BJ (cell line): Measurements from ENCODE around the gene C12orf57. TPM values are rescaled to one million over a fixed set of nuclear protein-coding genes. Genes with fewer than 3 reads are reported as not detected.

Source experiments
- CTCF ChIA-PET: fragments of 350-600 bp; formaldehyde crosslinking; extraction: SDS; loops from one replicate; lab custom pipeline; 2021; ENCODE audit warnings: antibody characterized with exemption, inconsistent platforms; lab: Yijun Ruan, JAX
- POLR2A ChIA-PET: fragments of 300-600 bp; sonication (Branson Sonifier 250); formaldehyde crosslinking; extraction: SDS; loops from one replicate; lab custom pipeline; 2021; ENCODE audit warnings: antibody characterized with exemption; lab: Charles Lee
- DNase-seq: peaks from one replicate; pipeline ENCODE4 v3.0.0-alpha.2; 2011; ENCODE audit warnings: low read depth
- H3K27me3 ChIP-seq: 2 replicates; pipeline ENCODE4 v1.6.0; 2011; ENCODE audit warnings: low read length; ENCODE audit not compliant: control insufficient read depth, insufficient read depth
- H3K36me3 ChIP-seq: 2 replicates; pipeline ENCODE4 v1.5.1; 2011; ENCODE audit warnings: low read length; ENCODE audit not compliant: control insufficient read depth, insufficient read depth
- H3K4me3 ChIP-seq: 2 replicates; pipeline ENCODE4 v1.5.1; 2011; ENCODE audit warnings: low read depth, mild to moderate bottlenecking, control low read depth, low read length
- polyA plus RNA-seq: library from polyadenylated mRNA; depleted of rRNA; stranded (reverse); fragments of >200 nt; gene quantifications from 2 replicates; pipeline ENCODE4 v1.2.3, GENCODE V29; 2011
- TF ChIP-seq, protein P1 (sequence below): IDR thresholded peaks from 2 replicates; pipeline ENCODE4 v1.5.1; 2011; ENCODE audit warnings: low read depth, mild to moderate bottlenecking, control low read depth, inconsistent platforms, low read length, moderate library complexity; ENCODE audit not compliant: insufficient read depth

C12orf57 gene
- polyA plus RNA-seq, 1 experiment: 709 TPM

DNA sequence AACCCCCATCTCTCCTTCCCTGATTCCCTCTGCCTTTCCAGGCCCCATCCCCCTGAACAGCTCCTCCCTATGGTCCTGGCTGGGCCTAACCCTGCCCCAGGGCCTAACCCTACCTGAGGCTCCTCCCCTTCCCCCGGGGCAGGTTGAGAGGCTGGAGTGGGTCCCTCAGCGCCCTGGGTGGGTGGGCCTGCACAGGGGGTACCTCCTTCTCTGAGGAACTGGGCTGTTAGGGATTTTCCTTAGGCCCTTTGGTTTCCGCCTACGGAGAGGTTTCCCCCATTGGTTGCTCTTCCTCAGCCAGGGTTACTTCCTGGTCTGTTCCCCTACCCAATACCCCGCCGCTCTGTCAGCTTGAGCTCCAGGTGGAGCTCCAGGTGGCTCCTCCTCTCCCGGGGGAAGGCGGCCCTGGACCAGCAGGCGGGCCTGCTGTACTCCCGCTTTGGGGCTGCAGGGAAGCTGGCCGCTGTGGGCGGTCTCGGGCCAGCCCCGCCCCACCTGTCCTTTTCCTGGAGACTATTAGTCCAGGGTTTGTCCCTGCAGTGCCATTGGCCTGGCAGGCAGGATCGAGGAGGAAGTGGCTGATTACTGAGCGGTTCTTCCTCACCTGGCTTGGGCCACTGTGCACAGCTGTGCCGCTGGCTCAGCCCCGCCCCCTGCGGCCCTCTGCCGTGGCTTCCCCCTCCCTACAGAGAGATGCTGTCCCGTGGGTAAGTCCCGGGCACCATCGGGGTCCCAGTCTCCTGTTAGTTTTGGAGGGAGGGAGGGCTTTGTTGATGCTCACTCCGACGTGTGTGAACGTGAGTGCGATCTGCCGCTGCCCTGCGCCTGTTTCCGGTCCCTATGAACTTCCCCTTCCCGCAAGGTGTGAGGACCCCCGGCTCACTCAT, 2.5 kb downstream of the C12orf57 start:
- no peak for DNase-seq
- ChIA-PET POLR2A (no interaction called here), CTCF (interaction anchor here (0.6 to 6.5 kb wide), 14 partner anchors 9 to 183 kb away, joined by 3 to 65 read pairs (median 6); partner anchors contain the start of genes C1RL and SPSB2)
- Histone ChIP-seq H3K4me3 (no peak overlapping the region), H3K36me3 (peaks cover 9% of the 10 kb centered on the region), H3K27me3 (no peaks in the 10 kb centered on the region)
- TF ChIP-seq, protein P1, sequence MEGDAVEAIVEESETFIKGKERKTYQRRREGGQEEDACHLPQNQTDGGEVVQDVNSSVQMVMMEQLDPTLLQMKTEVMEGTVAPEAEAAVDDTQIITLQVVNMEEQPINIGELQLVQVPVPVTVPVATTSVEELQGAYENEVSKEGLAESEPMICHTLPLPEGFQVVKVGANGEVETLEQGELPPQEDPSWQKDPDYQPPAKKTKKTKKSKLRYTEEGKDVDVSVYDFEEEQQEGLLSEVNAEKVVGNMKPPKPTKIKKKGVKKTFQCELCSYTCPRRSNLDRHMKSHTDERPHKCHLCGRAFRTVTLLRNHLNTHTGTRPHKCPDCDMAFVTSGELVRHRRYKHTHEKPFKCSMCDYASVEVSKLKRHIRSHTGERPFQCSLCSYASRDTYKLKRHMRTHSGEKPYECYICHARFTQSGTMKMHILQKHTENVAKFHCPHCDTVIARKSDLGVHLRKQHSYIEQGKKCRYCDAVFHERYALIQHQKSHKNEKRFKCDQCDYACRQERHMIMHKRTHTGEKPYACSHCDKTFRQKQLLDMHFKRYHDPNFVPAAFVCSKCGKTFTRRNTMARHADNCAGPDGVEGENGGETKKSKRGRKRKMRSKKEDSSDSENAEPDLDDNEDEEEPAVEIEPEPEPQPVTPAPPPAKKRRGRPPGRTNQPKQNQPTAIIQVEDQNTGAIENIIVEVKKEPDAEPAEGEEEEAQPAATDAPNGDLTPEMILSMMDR: no peak

- CTCF ChIA-PET: interaction anchor here (1.0 to 6.5 kb wide), 7 partner anchors 9 to 163 kb away, joined by 3 to 65 read pairs (median 5); no protein-coding TSS in a partner anchor
- H3K36me3 ChIP-seq: peaks cover 4% of the 10 kb centered on the region
- DNase-seq: no peak
- POLR2A ChIA-PET: interaction anchor here (1.0 kb wide), 1 partner anchor 95 kb away, joined by 3 read pairs; the partner anchor contains the start of gene USP5
- no peak overlapping the region for H3K4me3 ChIP-seq
- no peaks in the 10 kb centered on the region for H3K27me3 ChIP-seq
- TF ChIP-seq, protein P1: no peak
Observed at GRCh38 chr12:6946920-6947374, 3.1 kb downstream of the C12orf57 start.

- Histone ChIP-seq H3K27me3 (no peaks in the 10 kb centered on the region), H3K36me3 (peaks cover 4% of the 10 kb centered on the region), H3K4me3 (no peak overlapping the region)
- TF ChIP-seq, protein P1: no peak
- CTCF ChIA-PET: interaction anchor here (1.0 to 6.5 kb wide), 7 partner anchors 10 to 162 kb away, joined by 3 to 65 read pairs (median 5); no protein-coding TSS in a partner anchor
- DNase-seq: no peak
- POLR2A ChIA-PET: interaction anchor here (1.0 kb wide), 1 partner anchor 96 kb away, joined by 3 read pairs; the partner anchor contains the start of gene USP5
Observed at GRCh38 chr12:6947615-6948014, 3.8 kb downstream of the C12orf57 start.

DNA sequence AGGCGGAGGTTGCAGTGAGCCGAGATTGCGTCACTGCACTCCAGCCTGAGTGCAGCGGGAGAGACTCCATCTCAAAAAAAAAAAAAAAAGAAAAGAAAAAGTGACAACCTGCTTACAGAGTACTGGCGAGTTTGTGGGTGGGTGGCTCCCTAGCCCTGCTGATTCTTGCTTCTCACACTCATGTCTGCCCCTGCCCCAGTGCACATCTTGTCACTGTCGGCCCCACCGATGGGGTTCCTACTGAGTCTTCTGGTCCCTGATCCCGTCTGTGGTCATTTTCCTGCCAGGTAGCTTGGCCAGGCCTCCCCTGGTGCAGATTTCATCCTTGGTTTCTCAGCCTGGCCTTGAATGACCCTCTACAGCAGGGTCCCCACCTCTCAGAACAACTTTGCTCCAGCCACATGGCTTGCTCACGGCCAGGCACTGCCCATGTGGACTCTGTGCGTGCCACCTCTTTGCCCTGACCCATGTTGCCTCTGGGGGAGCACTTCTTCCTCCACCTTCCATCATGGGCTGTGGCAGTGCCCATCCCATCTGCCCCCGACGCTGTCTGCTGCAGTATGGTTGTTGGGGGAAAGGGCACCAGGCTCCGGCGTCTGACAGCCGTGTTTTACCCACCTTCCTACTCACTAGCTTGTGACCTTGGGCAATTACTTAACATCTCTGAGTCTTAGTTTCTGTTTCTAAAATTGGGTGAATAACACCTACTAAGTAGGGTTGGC, 5.2 kb downstream of the C12orf57 start:
- CTCF ChIA-PET: interaction anchor here (0.7 to 2.0 kb wide), 7 partner anchors 15 to 165 kb away, joined by 3 to 5 read pairs (median 3); partner anchors contain the start of gene SPSB2
- H3K36me3 ChIP-seq: peaks cover 4% of the 10 kb centered on the region
- POLR2A ChIA-PET: no interaction called here
- TF ChIP-seq, protein P1: no peak
- no peak overlapping the region for H3K4me3 ChIP-seq
- no peak for DNase-seq
- no peaks in the 10 kb centered on the region for H3K27me3 ChIP-seq
